Mononuclear cell (primary cell): ENCODE measurements around the gene GINS1. TPM values are rescaled to one million over a fixed set of nuclear protein-coding genes. Genes with fewer than 3 reads are reported as not detected.

ENCODE experiments used
- H3K27me3 ChIP-seq: 2 replicates; pipeline ENCODE4 v1.6.0; 2011; ENCODE audit warnings: low read length, control low read depth; ENCODE audit not compliant: insufficient read depth
- H3K4me1 ChIP-seq: 2 replicates; pipeline ENCODE4 v1.5.1; 2011; ENCODE audit warnings: mild to moderate bottlenecking, low read length, control low read depth; ENCODE audit not compliant: insufficient read depth
- H3K4me3 ChIP-seq: 2 replicates; pipeline ENCODE4 v1.5.1; 2011; ENCODE audit warnings: mild to moderate bottlenecking, low read length, moderate library complexity
- H3K9me3 ChIP-seq: 2 replicates; pipeline ENCODE4 v1.5.1; 2011; ENCODE audit warnings: low read depth, mild to moderate bottlenecking, control low read depth, low read length
- total RNA-seq: library from RNA; depleted of rRNA; stranded (reverse); fragments of >200 nt; gene quantifications from one replicate; pipeline ENCODE4 v1.2.3, GENCODE V29; 2012

GINS1 gene
- total RNA-seq, 1 donor, result 0.21 TPM

GRCh38 chr20:25486377-25486776, 78.9 kb downstream of the GINS1 start:
- H3K27me3 ChIP-seq, result no peaks in the 10 kb centered on the region
- H3K4me1 ChIP-seq, result no peaks in the 10 kb centered on the region
- no peaks in the 10 kb centered on the region for H3K9me3 ChIP-seq
- no peak overlapping the region for H3K4me3 ChIP-seq

- no peak overlapping the region for H3K4me3 ChIP-seq
- no peaks in the 10 kb centered on the region for H3K27me3 ChIP-seq
- no peaks in the 10 kb centered on the region for H3K9me3 ChIP-seq
- H3K4me1 ChIP-seq, result no peaks in the 10 kb centered on the region
These were observed 79.8 kb downstream of the GINS1 start for GRCh38 chr20:25487306-25487705.

- no peak overlapping the region for H3K4me3 ChIP-seq
- H3K4me1 ChIP-seq, result no peaks in the 10 kb centered on the region
- no peaks in the 10 kb centered on the region for H3K27me3 ChIP-seq
- no peaks in the 10 kb centered on the region for H3K9me3 ChIP-seq
These were observed 80.5 kb downstream of the GINS1 start for GRCh38 chr20:25487975-25488374.

- no peak overlapping the region for H3K4me3 ChIP-seq
- no peaks in the 10 kb centered on the region for H3K9me3 ChIP-seq
- H3K27me3 ChIP-seq, result no peaks in the 10 kb centered on the region
- H3K4me1 ChIP-seq, result no peaks in the 10 kb centered on the region
These were observed 81.9 kb downstream of the GINS1 start for GRCh38 chr20:25489221-25489871.

GRCh38 chr20:25490656-25491445, 83.4 kb downstream of the GINS1 start:
- H3K4me1 ChIP-seq, result no peaks in the 10 kb centered on the region
- H3K4me3 ChIP-seq, result no peak overlapping the region
- H3K27me3 ChIP-seq, result no peaks in the 10 kb centered on the region
- H3K9me3 ChIP-seq, result no peaks in the 10 kb centered on the region

- H3K9me3 ChIP-seq, result no peaks in the 10 kb centered on the region
- H3K4me3 ChIP-seq, result no peak overlapping the region
- no peaks in the 10 kb centered on the region for H3K4me1 ChIP-seq
- H3K27me3 ChIP-seq, result no peaks in the 10 kb centered on the region
These were observed 84.1 kb downstream of the GINS1 start for GRCh38 chr20:25491446-25492038.

- Histone ChIP-seq H3K4me1 (no peaks in the 10 kb centered on the region), H3K4me3 (no peak overlapping the region), H3K9me3 (no peaks in the 10 kb centered on the region), H3K27me3 (no peaks in the 10 kb centered on the region)
These were observed 85.7 kb downstream of the GINS1 start for GRCh38 chr20:25493137-25493536.

- H3K4me3 ChIP-seq, result no peak overlapping the region
These were observed 86.5 kb downstream of the GINS1 start for GRCh38 chr20:25493748-25494505.

GRCh38 chr20:25494506-25495188, 87.2 kb downstream of the GINS1 start:
- H3K9me3 ChIP-seq, result no peaks in the 10 kb centered on the region
- no peaks in the 10 kb centered on the region for H3K4me1 ChIP-seq
- H3K4me3 ChIP-seq, result no peak overlapping the region
- no peaks in the 10 kb centered on the region for H3K27me3 ChIP-seq

More at GRCh38 chr20:25493748-25494505, 86.5 kb downstream of the GINS1 start:
- Histone ChIP-seq H3K9me3 (no peaks in the 10 kb centered on the region), H3K4me1 (no peaks in the 10 kb centered on the region), H3K27me3 (no peaks in the 10 kb centered on the region)

GRCh38 chr20:25495189-25495824, 87.8 kb downstream of the GINS1 start:
- Histone ChIP-seq H3K27me3 (no peaks in the 10 kb centered on the region), H3K4me3 (no peak overlapping the region), H3K4me1 (no peaks in the 10 kb centered on the region), H3K9me3 (no peaks in the 10 kb centered on the region)

GRCh38 chr20:25496165-25496967, 88.9 kb downstream of the GINS1 start:
- H3K9me3 ChIP-seq, result no peaks in the 10 kb centered on the region
- no peak overlapping the region for H3K4me3 ChIP-seq
- no peaks in the 10 kb centered on the region for H3K27me3 ChIP-seq

GRCh38 chr20:25496968-25497401, 89.5 kb downstream of the GINS1 start:
- no peak overlapping the region for H3K4me3 ChIP-seq
- no peaks in the 10 kb centered on the region for H3K9me3 ChIP-seq
- no peaks in the 10 kb centered on the region for H3K27me3 ChIP-seq
- H3K4me1 ChIP-seq, result no peaks in the 10 kb centered on the region

More at GRCh38 chr20:25496165-25496967, 88.9 kb downstream of the GINS1 start:
- no peaks in the 10 kb centered on the region for H3K4me1 ChIP-seq

GRCh38 chr20:25497586-25498279, 90.3 kb downstream of the GINS1 start:
- Histone ChIP-seq H3K4me3 (no peak overlapping the region), H3K4me1 (no peaks in the 10 kb centered on the region), H3K27me3 (no peaks in the 10 kb centered on the region), H3K9me3 (no peaks in the 10 kb centered on the region)
